Measurements from ENCODE around the gene TMEM154.

DNA sequence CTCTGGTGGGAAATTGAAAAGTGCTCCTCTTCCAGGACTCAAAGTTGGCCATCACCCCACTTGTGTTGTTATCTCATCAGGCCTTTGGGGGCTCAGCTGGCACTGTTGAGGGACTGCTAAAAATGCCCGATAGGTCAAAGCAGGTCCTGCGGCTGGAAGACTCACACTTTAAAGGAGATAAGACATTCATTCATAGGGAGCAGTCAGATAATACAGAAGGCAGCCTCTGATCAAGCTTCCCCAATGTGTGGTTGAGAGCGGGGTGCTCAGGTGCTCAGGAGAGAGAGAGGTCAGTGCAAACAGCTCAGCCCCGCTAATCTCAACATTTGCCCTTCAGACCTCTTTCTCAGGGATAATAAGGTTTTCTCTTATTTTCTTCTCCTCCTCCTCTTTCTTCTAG, 70.3 kb downstream of the TMEM154 start:
- no peak for TF ChIP-seq POLR2A (IDR thresholded peaks at IDR 0.05)
- TF ChIP-seq, protein P1, sequence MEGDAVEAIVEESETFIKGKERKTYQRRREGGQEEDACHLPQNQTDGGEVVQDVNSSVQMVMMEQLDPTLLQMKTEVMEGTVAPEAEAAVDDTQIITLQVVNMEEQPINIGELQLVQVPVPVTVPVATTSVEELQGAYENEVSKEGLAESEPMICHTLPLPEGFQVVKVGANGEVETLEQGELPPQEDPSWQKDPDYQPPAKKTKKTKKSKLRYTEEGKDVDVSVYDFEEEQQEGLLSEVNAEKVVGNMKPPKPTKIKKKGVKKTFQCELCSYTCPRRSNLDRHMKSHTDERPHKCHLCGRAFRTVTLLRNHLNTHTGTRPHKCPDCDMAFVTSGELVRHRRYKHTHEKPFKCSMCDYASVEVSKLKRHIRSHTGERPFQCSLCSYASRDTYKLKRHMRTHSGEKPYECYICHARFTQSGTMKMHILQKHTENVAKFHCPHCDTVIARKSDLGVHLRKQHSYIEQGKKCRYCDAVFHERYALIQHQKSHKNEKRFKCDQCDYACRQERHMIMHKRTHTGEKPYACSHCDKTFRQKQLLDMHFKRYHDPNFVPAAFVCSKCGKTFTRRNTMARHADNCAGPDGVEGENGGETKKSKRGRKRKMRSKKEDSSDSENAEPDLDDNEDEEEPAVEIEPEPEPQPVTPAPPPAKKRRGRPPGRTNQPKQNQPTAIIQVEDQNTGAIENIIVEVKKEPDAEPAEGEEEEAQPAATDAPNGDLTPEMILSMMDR (IDR thresholded peaks at IDR 0.05), result no peak
